Nephron (organoid): ENCODE measurements around the gene HNF1A.
"Not testable (repeated sequence)": the region's sequence is repeated elsewhere in the genome, so short reads cannot be mapped to it uniquely, and the experiment has no call there.

Experiments used
- H3K27ac Mint-ChIP-seq, 3 experiments: 2 replicates each; pipeline ENCODE4 v1.8.0; 2020; ENCODE audit warnings: mixed read lengths in 3 of 3, mild to moderate bottlenecking in 2 of 3, moderate library complexity in 1 of 3
- H3K27me3 Mint-ChIP-seq: 2 replicates; pipeline ENCODE4 v1.8.0; 2021; ENCODE audit warnings: low read depth, mild to moderate bottlenecking, moderate library complexity, mixed read lengths
- H3K36me3 Mint-ChIP-seq: 2 replicates; pipeline ENCODE4 v1.8.0; 2020; ENCODE audit warnings: low read depth, mixed read lengths
- H3K4me1 Mint-ChIP-seq: 2 replicates; pipeline ENCODE4 v1.8.0; 2020; ENCODE audit warnings: mixed read lengths
- H3K4me3 Mint-ChIP-seq, 3 experiments: 2 replicates each; pipeline ENCODE4 v1.8.0; 2020; ENCODE audit warnings: mild to moderate bottlenecking in 3 of 3, mixed read lengths in 3 of 3, moderate library complexity in 2 of 3
- H3K9me3 Mint-ChIP-seq: 2 replicates; pipeline ENCODE4 v1.8.0; 2020; ENCODE audit warnings: mixed read lengths
- CTCF ChIP-seq, 3 experiments: fragments of 200-600 bp; sonication (generic); IDR thresholded peaks; one replicate each; pipeline ENCODE4 v1.5.0; 2021; ENCODE audit warnings: antibody characterized with exemption in 3 of 3; ENCODE audit not compliant: unreplicated experiment in 3 of 3

Gene HNF1A

GRCh38 chr12:120941412-120941811 is 36.9 kb upstream of the HNF1A start:
- Mint-ChIP-seq H3K4me1 (no peaks in the 10 kb centered on the region), H3K9me3 (no peaks in the 10 kb centered on the region), H3K4me3 (no peak overlapping the region), H3K27ac (no peak overlapping the region), H3K27me3 (peaks cover 8% of the 10 kb centered on the region), H3K36me3 (no peaks in the 10 kb centered on the region)
- TF ChIP-seq CTCF (IDR thresholded peaks at IDR 0.05; ENCODE audit: unreplicated experiment in 3 of 3), result no peak

GRCh38 chr12:120941846-120942405 is 36.4 kb upstream of the HNF1A start:
- no peak for TF ChIP-seq CTCF (IDR thresholded peaks at IDR 0.05; ENCODE audit: unreplicated experiment in 3 of 3)
- no peaks in the 10 kb centered on the region for H3K36me3 Mint-ChIP-seq

GRCh38 chr12:120943482-120943881 is 34.9 kb upstream of the HNF1A start:
- TF ChIP-seq CTCF (IDR thresholded peaks at IDR 0.05; ENCODE audit: unreplicated experiment in 3 of 3), result no peak
- no peaks in the 10 kb centered on the region for H3K27me3 Mint-ChIP-seq
- H3K27ac Mint-ChIP-seq, result no peak overlapping the region
- H3K4me3 Mint-ChIP-seq, result no peak overlapping the region
- no peaks in the 10 kb centered on the region for H3K4me1 Mint-ChIP-seq
- H3K36me3 Mint-ChIP-seq, result no peaks in the 10 kb centered on the region
- no peaks in the 10 kb centered on the region for H3K9me3 Mint-ChIP-seq

More at GRCh38 chr12:120941846-120942405, 36.4 kb upstream of the HNF1A start:
- Mint-ChIP-seq H3K27me3 (peaks cover 5% of the 10 kb centered on the region), H3K27ac (no peak overlapping the region), H3K4me1 (no peaks in the 10 kb centered on the region), H3K4me3 (no peak overlapping the region), H3K9me3 (no peaks in the 10 kb centered on the region)

- Mint-ChIP-seq H3K36me3 (no peaks in the 10 kb centered on the region), H3K4me1 (no peaks in the 10 kb centered on the region), H3K27me3 (no peaks in the 10 kb centered on the region), H3K4me3 (no peak overlapping the region), H3K9me3 (peaks cover 4% of the 10 kb centered on the region), H3K27ac (no peak overlapping the region)
- peak; percentile 59 for TF ChIP-seq CTCF (IDR thresholded peaks at IDR 0.05; ENCODE audit: unreplicated experiment in 3 of 3)
These were observed 33.6 kb upstream of the HNF1A start for GRCh38 chr12:120944645-120945217.

- not testable (repeated sequence) for H3K9me3 Mint-ChIP-seq, H3K36me3 Mint-ChIP-seq, H3K4me3 Mint-ChIP-seq, H3K4me1 Mint-ChIP-seq, H3K27me3 Mint-ChIP-seq, H3K27ac Mint-ChIP-seq
These were observed 32.8 kb upstream of the HNF1A start for GRCh38 chr12:120945516-120945915.

GRCh38 chr12:120950260-120950799 is 28.0 kb upstream of the HNF1A start:
- H3K9me3 Mint-ChIP-seq, H3K4me3 Mint-ChIP-seq, H3K27ac Mint-ChIP-seq: not testable (repeated sequence)

GRCh38 chr12:120950807-120951206 is 27.5 kb upstream of the HNF1A start:
- Mint-ChIP-seq H3K27ac (no peak overlapping the region), H3K27me3 (peaks cover 3% of the 10 kb centered on the region), H3K4me1 (no peaks in the 10 kb centered on the region), H3K4me3 (no peak overlapping the region), H3K36me3 (no peaks in the 10 kb centered on the region), H3K9me3 (peaks cover 4% of the 10 kb centered on the region)
- TF ChIP-seq CTCF (IDR thresholded peaks at IDR 0.05; ENCODE audit: unreplicated experiment in 3 of 3), result no peak

More at GRCh38 chr12:120950260-120950799, 28.0 kb upstream of the HNF1A start:
- not testable (repeated sequence) for H3K36me3 Mint-ChIP-seq, H3K4me1 Mint-ChIP-seq, H3K27me3 Mint-ChIP-seq
